EL (cell line): ENCODE data around the gene CNBD2.
"Not testable (repeated sequence)": the region's sequence is repeated elsewhere in the genome, so short reads cannot be mapped to it uniquely, and the experiment has no call there.

Experiments
- DNase-seq: peaks from one replicate; pipeline ENCODE4 v3.0.0-alpha.2; 2016

Gene CNBD2

GRCh38 chr20:36064658-36065426 is 96.5 kb downstream of the CNBD2 start:
- peak; percentile 89 for DNase-seq

- no peak for DNase-seq
Measured at GRCh38 chr20:36065427-36065998, 97.1 kb downstream of the CNBD2 start.

- no peak for DNase-seq
Measured at GRCh38 chr20:36066777-36067176, 98.4 kb downstream of the CNBD2 start.

- DNase-seq: not testable (repeated sequence)
Measured at GRCh38 chr20:36068526-36068925, 100.1 kb downstream of the CNBD2 start.

GRCh38 chr20:36070451-36070850 is 102.1 kb downstream of the CNBD2 start:
- DNase-seq: no peak

- DNase-seq: no peak
Measured at GRCh38 chr20:36071848-36072247, 103.5 kb downstream of the CNBD2 start.

- no peak for DNase-seq
Measured at GRCh38 chr20:36074983-36075382, 106.6 kb downstream of the CNBD2 start.

GRCh38 chr20:36077762-36078161 is 109.4 kb downstream of the CNBD2 start:
- DNase-seq: not testable (repeated sequence)

- no peak for DNase-seq
Measured at GRCh38 chr20:36079486-36079885, 111.1 kb downstream of the CNBD2 start.

GRCh38 chr20:36079984-36080383 is 111.6 kb downstream of the CNBD2 start:
- DNase-seq: peak; percentile 63
